Mammary epithelial cell (primary cell): ENCODE measurements around the gene SEMA3D.

Experiments
- CTCF ChIP-seq, 2 donors: IDR thresholded peaks in 1 of 2; conservative IDR thresholded peaks in 1 of 2; 2 replicates each; pipeline ENCODE4 v1.5.1; 2011 to 2012; ENCODE audit warnings: inconsistent platforms in 2 of 2, low read length in 2 of 2, mild to moderate bottlenecking in 2 of 2, control low read depth in 1 of 2, low read depth in 1 of 2; ENCODE audit not compliant: insufficient read depth in 1 of 2; ENCODE audit errors: extremely low read depth in 1 of 2
- EZH2 ChIP-seq: IDR thresholded peaks from 2 replicates; pipeline ENCODE4 v1.6.1; 2012; ENCODE audit warnings: low read length, inconsistent platforms, borderline replicate concordance

- TF ChIP-seq CTCF (conservative IDR thresholded peaks at IDR 0.05 in 1 of 2, IDR thresholded peaks at IDR 0.05 in 1 of 2; ENCODE audit: extremely low read depth in 1 of 2, insufficient read depth in 1 of 2, low read depth in 1 of 2, low read length in 2 of 2) (no peak), EZH2 (no peak)
These were observed 91.0 kb downstream of the SEMA3D start for GRCh38 chr7:85095806-85096205.
